Esophagus squamous epithelium (tissue), 4 donors: Measurements from ENCODE around the gene CYSLTR2.

Source experiments
- CTCF ChIP-seq, 6 experiments: fragments of 450-650 bp in 4 of 6; fragments of 200-600 bp in 2 of 6; sonication (generic) in 2 of 6; IDR thresholded peaks; one replicate each; pipeline ENCODE4 v1.5.1; 2016 to 2019; ENCODE audit warnings: antibody characterized with exemption in 6 of 6, mild to moderate bottlenecking in 4 of 6, moderate library complexity in 4 of 6
- POLR2A ChIP-seq, 4 donors: fragments of 450-650 bp; IDR thresholded peaks; one replicate each; pipeline ENCODE4 v1.6.1; 2017; ENCODE audit warnings: antibody characterized with exemption in 4 of 4, mild to moderate bottlenecking in 4 of 4, moderate library complexity in 3 of 4

- TF ChIP-seq CTCF (IDR thresholded peaks at IDR 0.05) (no peak), POLR2A (IDR thresholded peaks at IDR 0.05) (no peak)
Observed at GRCh38 chr13:48624016-48624415, 29.7 kb upstream of the CYSLTR2 start.
